H54 (cell line): Measurements from ENCODE around the gene SLC26A1.

Experiments used
- DNase-seq: peaks from one replicate; pipeline ENCODE4 v3.0.0; 2011; ENCODE audit warnings: low spot score, mixed read lengths; ENCODE audit not compliant: insufficient read length
- FAIRE-seq: peaks from 3 replicates; lab custom pipeline; 2011; peaks lifted over from hg19 to GRCh38; lab: Jason Lieb, UNC
- POLR2A ChIP-seq: IDR thresholded peaks from 2 replicates; pipeline ENCODE4 v1.6.1; 2011; ENCODE audit warnings: low read depth, mild to moderate bottlenecking, low read length

The SLC26A1 gene

GRCh38 chr4:961351-962230, 31.6 kb downstream of the SLC26A1 start:
- DNase-seq (no peak), FAIRE-seq (no peak)
- TF ChIP-seq POLR2A = no peak

- TF ChIP-seq POLR2A = no peak
- DNase-seq = no peak
Measured at GRCh38 chr4:960636-961350, 32.4 kb downstream of the SLC26A1 start.

GRCh38 chr4:960140-960635, 33.0 kb downstream of the SLC26A1 start:
- no peak for FAIRE-seq
- TF ChIP-seq POLR2A = no peak

More at GRCh38 chr4:960636-961350, 32.4 kb downstream of the SLC26A1 start:
- no peak for FAIRE-seq

GRCh38 chr4:959338-960139, 33.7 kb downstream of the SLC26A1 start:
- DNase-seq (no peak), FAIRE-seq (no peak)
- no peak; the same call in 1 of the 2 replicates for TF ChIP-seq POLR2A

More at GRCh38 chr4:960140-960635, 33.0 kb downstream of the SLC26A1 start:
- DNase-seq = no peak

GRCh38 chr4:958696-959337, 34.4 kb downstream of the SLC26A1 start:
- DNase-seq = no peak
- FAIRE-seq = no peak
- no peak; the same call in 1 of the 2 replicates for TF ChIP-seq POLR2A

- no peak for TF ChIP-seq POLR2A
- no peak for FAIRE-seq
Measured at GRCh38 chr4:958314-958665, 34.9 kb downstream of the SLC26A1 start.

GRCh38 chr4:957581-958313, 35.5 kb downstream of the SLC26A1 start:
- no peak for TF ChIP-seq POLR2A
- no peak for DNase-seq
- no peak for FAIRE-seq

More at GRCh38 chr4:958314-958665, 34.9 kb downstream of the SLC26A1 start:
- no peak for DNase-seq

- FAIRE-seq = no peak
- TF ChIP-seq POLR2A = no peak
- DNase-seq = no peak
Measured at GRCh38 chr4:957231-957580, 36.0 kb downstream of the SLC26A1 start.

GRCh38 chr4:956531-957230, 36.5 kb downstream of the SLC26A1 start:
- FAIRE-seq (no peak), DNase-seq (no peak)
- no peak for TF ChIP-seq POLR2A

GRCh38 chr4:955931-956381, 37.2 kb downstream of the SLC26A1 start:
- FAIRE-seq = no peak
- no peak for TF ChIP-seq POLR2A

GRCh38 chr4:955161-955921, 37.9 kb downstream of the SLC26A1 start:
- TF ChIP-seq POLR2A = no peak
- DNase-seq (no peak), FAIRE-seq (no peak)

More at GRCh38 chr4:955931-956381, 37.2 kb downstream of the SLC26A1 start:
- DNase-seq = no peak
